GM19463 (cell line): Measurements from ENCODE around the gene ASB8.

Experiments
- ATAC-seq: cut with Tn5 transposase; IDR thresholded peaks from one replicate; pipeline ENCODE4 v1.9.1; 2021; ENCODE audit warnings: mild to moderate bottlenecking, moderate library complexity; ENCODE audit not compliant: unreplicated experiment

The ASB8 gene

DNA sequence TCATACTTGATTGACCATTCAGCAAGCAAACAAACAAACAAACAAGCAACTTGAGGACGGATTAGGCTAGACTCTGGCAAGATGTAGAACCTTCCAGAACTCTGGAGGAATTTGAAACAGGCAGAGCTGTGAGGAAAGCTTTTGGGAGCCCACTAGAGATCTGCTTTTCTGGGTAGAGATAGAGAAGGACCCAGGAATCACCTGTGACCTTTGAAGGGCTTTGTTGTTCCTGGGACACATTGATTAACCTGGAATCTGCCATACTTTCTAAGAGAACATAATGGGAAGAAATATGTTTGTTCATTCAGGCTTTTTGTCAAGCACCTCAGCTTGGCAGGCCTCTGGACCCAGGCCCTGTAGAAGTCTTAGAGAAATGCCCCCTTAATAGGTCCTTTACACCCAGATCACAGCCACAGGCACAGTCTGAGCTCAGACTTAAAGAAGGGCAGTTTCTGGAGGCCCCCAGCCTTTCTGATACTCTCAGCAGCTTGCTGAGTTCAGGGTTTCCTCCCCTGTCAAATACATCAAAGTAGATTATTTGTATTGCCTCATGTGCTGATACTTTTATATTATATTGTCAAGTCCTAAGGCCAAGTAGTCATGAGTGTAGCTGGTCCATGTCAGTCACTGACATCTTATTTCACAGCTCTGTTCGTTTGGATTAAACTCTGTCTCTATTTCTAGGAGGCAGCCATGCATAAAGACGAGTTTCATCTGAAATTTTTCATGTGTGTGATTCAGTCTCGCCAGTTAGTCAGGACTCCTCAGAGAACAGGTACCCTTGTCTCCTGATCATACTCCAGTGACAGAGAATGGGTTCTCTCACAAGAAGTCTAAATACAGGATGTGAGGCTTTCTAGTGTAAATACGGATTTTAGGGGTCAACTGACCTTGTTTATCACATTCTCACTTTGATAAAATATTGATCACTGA is 50.4 kb downstream of the ASB8 start:
- ATAC-seq, result no peak

- ATAC-seq, result peak; percentile 69
Observed at GRCh38 chr12:48105867-48106680, 51.2 kb downstream of the ASB8 start, which contains the start of gene SENP1. Gene SENP1, minus strand, starts transcription at chr12:48106079. Its CDS starts 4,607 bp downstream, at chr12:48101472.

DNA sequence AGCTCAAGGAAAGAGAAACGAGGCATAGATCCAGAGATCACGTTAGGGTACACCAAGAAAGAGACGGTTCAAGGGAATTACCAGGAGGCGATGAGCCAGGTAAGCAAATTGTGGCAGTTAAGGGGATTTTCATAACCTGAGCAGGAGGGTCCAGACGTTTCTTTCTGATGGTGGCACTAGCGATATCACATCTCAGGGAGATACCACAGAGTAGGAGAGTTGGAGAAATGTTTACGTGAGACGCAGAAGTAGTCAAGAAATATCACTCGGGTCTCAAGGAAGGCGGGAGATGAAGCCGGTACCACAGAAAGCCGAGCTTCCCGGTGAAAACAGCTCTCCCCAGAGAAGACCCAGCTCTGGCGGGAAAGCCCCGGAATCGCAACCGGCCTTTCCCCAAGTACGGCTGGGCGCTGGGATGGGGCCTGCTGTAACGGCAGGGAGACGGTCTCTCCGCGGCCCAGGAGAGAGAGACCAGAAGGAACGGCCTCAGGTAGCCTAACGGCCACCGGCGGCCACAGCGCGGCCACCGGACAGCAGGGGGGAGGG is 51.9 kb downstream of the ASB8 start:
- ATAC-seq, result peak; percentile 25

- ATAC-seq, result no peak
Observed at GRCh38 chr12:48104531-48104930, 52.8 kb downstream of the ASB8 start.
